ENCODE data around the gene DDX51. TPM values are rescaled to one million over a fixed set of nuclear protein-coding genes. Genes with fewer than 3 reads are reported as not detected.

DDX51 gene
- total and polyA plus RNA-seq, 2 experiments from 2014 or later: 12.4 to 18.3 TPM

DNA sequence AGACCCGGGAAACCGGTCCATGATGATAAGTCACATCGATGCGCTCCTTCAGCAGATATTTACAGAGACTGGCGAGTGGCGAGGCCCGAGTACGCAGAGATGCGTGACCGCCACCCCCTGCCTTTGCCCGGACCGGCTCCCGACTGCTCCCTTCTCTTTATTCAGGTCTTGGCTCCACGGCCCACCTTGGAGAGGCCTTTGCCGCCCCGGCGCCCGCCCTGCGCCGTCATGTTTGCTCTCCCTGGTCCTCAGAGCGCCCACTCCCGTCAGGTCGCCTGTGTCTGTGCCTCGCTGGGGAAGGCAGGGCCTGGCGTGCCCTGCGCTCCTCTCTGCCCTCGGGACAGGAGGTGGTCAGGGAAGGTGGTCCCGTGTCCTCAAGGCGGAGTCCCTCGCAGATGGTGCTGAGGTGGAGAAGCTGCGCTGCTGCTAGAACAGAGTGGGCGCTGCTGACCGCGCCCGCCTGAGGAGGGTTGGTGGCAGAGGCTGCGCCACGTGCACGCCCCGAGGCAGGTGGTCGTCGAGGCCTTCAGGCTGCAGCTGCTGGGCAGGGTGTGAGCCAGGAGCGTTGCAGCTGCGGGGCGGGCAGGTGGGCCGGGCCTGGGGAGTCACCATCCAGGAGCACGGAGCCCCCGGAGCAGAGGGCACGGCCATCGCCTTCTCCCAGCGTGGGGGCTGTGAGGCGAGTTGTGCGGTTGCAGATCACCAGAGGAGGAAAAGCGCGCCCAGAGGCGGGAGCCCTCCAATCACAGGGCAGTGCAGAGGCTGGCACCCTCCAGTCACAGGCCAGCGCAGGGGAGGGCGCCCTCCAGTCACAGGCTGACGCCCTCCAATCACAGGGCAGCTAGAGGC is 27.2 kb downstream of the DDX51 start:
- no peaks in the 10 kb centered on the region for H3K4me1 Mint-ChIP-seq
- H3K4me3 Mint-ChIP-seq: no peak overlapping the region
- Histone ChIP-seq H3K27ac (ENCODE audit: low read depth) (no peak overlapping the region), H3K9me2 (ENCODE audit: insufficient read depth) (no peaks in the 10 kb centered on the region), H4K20me1 (replicated peaks; ENCODE audit: insufficient read depth) (no peaks in the 10 kb centered on the region), H3K79me2 (replicated peaks; ENCODE audit: insufficient read depth) (no peaks in the 10 kb centered on the region), H3K27me3 (ENCODE audit: insufficient read depth) (no peaks in the 10 kb centered on the region), H3K4me1 (ENCODE audit: insufficient read depth) (no peaks in the 10 kb centered on the region), H3K4me2 (no peak overlapping the region), H2AFZ (no peak overlapping the region), H3K4me3 (no peak overlapping the region), H3K36me3 (ENCODE audit: insufficient read depth) (peaks cover 11% of the 10 kb centered on the region; the same call in 1 of the 2 replicates), H3F3A (replicated peaks; ENCODE audit: low read depth) (no peaks in the 10 kb centered on the region; the same call in 1 of the 2 replicates)
- TF ChIP-seq EZH2 (IDR thresholded peaks at IDR 0.05; ENCODE audit: low read depth, unreplicated experiment): no peak
- no peak for TF ChIP-seq NANOG (IDR thresholded peaks at IDR 0.05; ENCODE audit: borderline replicate concordance)
- no peak for TF ChIP-seq JUNB (IDR thresholded peaks at IDR 0.05; ENCODE audit: unreplicated experiment)
- TF ChIP-seq, protein P1, sequence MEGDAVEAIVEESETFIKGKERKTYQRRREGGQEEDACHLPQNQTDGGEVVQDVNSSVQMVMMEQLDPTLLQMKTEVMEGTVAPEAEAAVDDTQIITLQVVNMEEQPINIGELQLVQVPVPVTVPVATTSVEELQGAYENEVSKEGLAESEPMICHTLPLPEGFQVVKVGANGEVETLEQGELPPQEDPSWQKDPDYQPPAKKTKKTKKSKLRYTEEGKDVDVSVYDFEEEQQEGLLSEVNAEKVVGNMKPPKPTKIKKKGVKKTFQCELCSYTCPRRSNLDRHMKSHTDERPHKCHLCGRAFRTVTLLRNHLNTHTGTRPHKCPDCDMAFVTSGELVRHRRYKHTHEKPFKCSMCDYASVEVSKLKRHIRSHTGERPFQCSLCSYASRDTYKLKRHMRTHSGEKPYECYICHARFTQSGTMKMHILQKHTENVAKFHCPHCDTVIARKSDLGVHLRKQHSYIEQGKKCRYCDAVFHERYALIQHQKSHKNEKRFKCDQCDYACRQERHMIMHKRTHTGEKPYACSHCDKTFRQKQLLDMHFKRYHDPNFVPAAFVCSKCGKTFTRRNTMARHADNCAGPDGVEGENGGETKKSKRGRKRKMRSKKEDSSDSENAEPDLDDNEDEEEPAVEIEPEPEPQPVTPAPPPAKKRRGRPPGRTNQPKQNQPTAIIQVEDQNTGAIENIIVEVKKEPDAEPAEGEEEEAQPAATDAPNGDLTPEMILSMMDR (conservative IDR thresholded peaks at IDR 0.05; ENCODE audit: low read depth in 2 of 2): no peak
- ATAC-seq: no peak
- peaks cover 26% of the 10 kb centered on the region for H3K36me3 Mint-ChIP-seq (ENCODE audit: low read depth)
- no peaks in the 10 kb centered on the region for H3K9me3 Mint-ChIP-seq
- DNase-seq (ENCODE audit: low spot score): no peak
- peaks cover 13% of the 10 kb centered on the region for H3K27me3 Mint-ChIP-seq (ENCODE audit: insufficient read depth, low read depth, poor library complexity)
- no peak overlapping the region for H3K27ac Mint-ChIP-seq

DNA sequence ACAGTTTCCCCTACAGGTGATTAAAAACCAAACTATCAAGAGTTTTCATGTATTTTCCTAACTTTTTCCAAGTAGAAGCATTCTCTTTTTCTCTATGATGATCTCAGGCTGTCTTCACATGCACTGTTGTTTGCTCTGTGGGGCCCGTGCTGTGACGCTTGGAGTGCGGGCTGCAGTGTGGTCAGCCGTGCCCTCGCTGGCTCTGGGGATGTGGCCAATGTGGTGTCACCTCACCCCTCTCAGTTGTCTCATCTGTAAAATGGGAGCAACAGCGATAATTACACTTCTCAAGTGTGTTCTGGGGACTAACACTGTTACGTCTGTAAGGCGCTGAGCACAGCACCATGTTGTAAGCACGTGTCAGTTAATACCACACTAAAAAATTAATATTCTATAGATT is 28.6 kb downstream of the DDX51 start:
- peaks cover 19% of the 10 kb centered on the region for H3K27me3 Mint-ChIP-seq (ENCODE audit: insufficient read depth, low read depth, poor library complexity)
- ATAC-seq: no peak

More for the DNA sequence above, 28.6 kb downstream of the DDX51 start:
- Histone ChIP-seq H3K27me3 (ENCODE audit: insufficient read depth) (no peaks in the 10 kb centered on the region), H3K79me2 (replicated peaks; ENCODE audit: insufficient read depth) (no peaks in the 10 kb centered on the region), H4K20me1 (replicated peaks; ENCODE audit: insufficient read depth) (no peaks in the 10 kb centered on the region), H3K9me2 (ENCODE audit: insufficient read depth) (no peaks in the 10 kb centered on the region), H3K36me3 (ENCODE audit: insufficient read depth) (peaks cover 6% of the 10 kb centered on the region; the same call in 1 of the 2 replicates), H3K4me1 (ENCODE audit: insufficient read depth) (no peaks in the 10 kb centered on the region), H3K4me2 (no peak overlapping the region), H3K27ac (ENCODE audit: low read depth) (no peak overlapping the region), H2AFZ (no peak overlapping the region), H3F3A (replicated peaks; ENCODE audit: low read depth) (no peaks in the 10 kb centered on the region; the same call in 1 of the 2 replicates), H3K4me3 (no peak overlapping the region)
- Mint-ChIP-seq H3K36me3 (ENCODE audit: low read depth) (peaks cover 32% of the 10 kb centered on the region), H3K4me1 (no peaks in the 10 kb centered on the region), H3K27ac (no peak overlapping the region), H3K4me3 (no peak overlapping the region), H3K9me3 (no peaks in the 10 kb centered on the region)
- no peak for TF ChIP-seq ZNF114 (CRISPR knock-in tag; IDR thresholded peaks at IDR 0.05)
- TF ChIP-seq JUNB (IDR thresholded peaks at IDR 0.05; ENCODE audit: unreplicated experiment): no peak
- no peak for TF ChIP-seq REST (IDR thresholded peaks at IDR 0.05; ENCODE audit: unreplicated experiment)
- no peak for TF ChIP-seq EZH2phosphoT487 (IDR thresholded peaks at IDR 0.05; ENCODE audit: unreplicated experiment)
- TF ChIP-seq CREB1 (CRISPR knock-in tag; IDR thresholded peaks at IDR 0.05; ENCODE audit: low read depth): no peak
- no peak for TF ChIP-seq STAT1 (IDR thresholded peaks at IDR 0.05; ENCODE audit: unreplicated experiment)
- no peak for TF ChIP-seq ZNF331 (CRISPR knock-in tag; IDR thresholded peaks at IDR 0.05; ENCODE audit: low read depth)
- no peak for TF ChIP-seq POLR2AphosphoS5 (IDR thresholded peaks at IDR 0.05; ENCODE audit: low read depth)
- TF ChIP-seq EZH2 (IDR thresholded peaks at IDR 0.05; ENCODE audit: low read depth, unreplicated experiment): no peak
- TF ChIP-seq, protein P1 (conservative IDR thresholded peaks at IDR 0.05; ENCODE audit: low read depth in 2 of 2): no peak
- no peak for TF ChIP-seq NANOG (IDR thresholded peaks at IDR 0.05; ENCODE audit: borderline replicate concordance)
- no peak for DNase-seq (ENCODE audit: low spot score)

Data from GM23338 (cell line).